GM12878 (cell line): ENCODE measurements around the gene BMP2K.

Source experiments
- BRCA1 ChIP-seq: IDR thresholded peaks from 2 replicates; pipeline ENCODE4 v1.6.1; 2011; ENCODE audit warnings: low read depth, low read length, improper control_type of control experiment
- CBX3 ChIP-seq: fragments of 200-600 bp; sonication (generic); IDR thresholded peaks from 2 replicates; pipeline ENCODE4 v1.6.1; 2016; ENCODE audit warnings: low read depth, borderline replicate concordance
- CTCF ChIP-seq, 3 experiments: IDR thresholded peaks in 2 of 3; conservative IDR thresholded peaks in 1 of 3; 2 replicates each; pipeline ENCODE4 v1.5.1; 2011; ENCODE audit warnings: low read depth in 3 of 3, low read length in 3 of 3, mild to moderate bottlenecking in 3 of 3, control low read depth in 2 of 3, moderate library complexity in 2 of 3, inconsistent platforms in 1 of 3, mixed read lengths in 1 of 3; ENCODE audit not compliant: control insufficient read depth in 2 of 3, insufficient read depth in 1 of 3; ENCODE audit errors: extremely low read depth in 1 of 3
- EP300 ChIP-seq, 2 experiments: fragments of 150-350 bp in 1 of 2; IDR thresholded peaks; 2 replicates each; pipeline ENCODE4 v1.6.1; 2011 to 2012; ENCODE audit warnings: low read depth in 2 of 2, low read length in 2 of 2, borderline replicate concordance in 1 of 2, improper control_type of control experiment in 1 of 2, inconsistent platforms in 1 of 2; ENCODE audit not compliant: control insufficient read depth in 1 of 2
- ESRRA ChIP-seq: IDR thresholded peaks from 2 replicates; pipeline ENCODE4 v1.6.1; 2012; ENCODE audit warnings: mild to moderate bottlenecking, low read length, improper control_type of control experiment
- EZH2 ChIP-seq: IDR thresholded peaks from 2 replicates; pipeline ENCODE4 v1.6.1; 2012; ENCODE audit warnings: low read depth, mild to moderate bottlenecking, control low read depth, inconsistent platforms, low read length, borderline replicate concordance; ENCODE audit not compliant: control insufficient read depth
- NFXL1 ChIP-seq: fragments of 450-650 bp; IDR thresholded peaks from 2 replicates; pipeline ENCODE4 v1.6.1; 2017; ENCODE audit warnings: antibody characterized with exemption, mild to moderate bottlenecking, borderline replicate concordance
- RAD21 ChIP-seq: IDR thresholded peaks from 2 replicates; pipeline ENCODE4 v1.6.1; 2011; ENCODE audit warnings: mild to moderate bottlenecking, low read depth, low read length, moderate library complexity; ENCODE audit not compliant: insufficient read depth
- ZNF384 ChIP-seq: IDR thresholded peaks from 2 replicates; pipeline ENCODE4 v1.6.1; 2012; ENCODE audit warnings: low read depth, mild to moderate bottlenecking, low read length, improper control_type of control experiment, borderline replicate concordance

DNA sequence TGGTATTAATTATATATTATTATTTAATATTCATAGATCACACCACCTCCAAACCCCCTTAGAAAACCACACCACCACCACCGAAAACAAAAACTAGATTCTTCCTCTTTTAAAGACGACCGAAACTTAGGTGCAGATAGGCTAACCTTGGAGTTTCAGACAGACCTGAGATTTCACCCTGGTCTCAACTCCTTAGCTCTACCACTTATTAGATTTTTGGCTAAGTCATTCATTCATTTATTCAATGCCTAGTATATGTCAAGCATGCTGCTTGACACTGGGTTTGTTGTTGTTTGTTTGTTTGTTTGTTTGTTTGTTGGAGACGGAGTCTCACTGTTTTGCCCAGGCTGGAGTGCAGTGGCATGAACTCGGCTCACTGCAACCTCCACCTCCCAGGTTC, 9.5 kb upstream of the BMP2K start:
- no peak for TF ChIP-seq ZNF384
- TF ChIP-seq EZH2, result no peak
- no peak for TF ChIP-seq ESRRA
- no peak for TF ChIP-seq EP300 (IDR thresholded peaks at IDR 0.05; ENCODE audit: borderline replicate concordance in 1 of 2, control insufficient read depth in 1 of 2, low read depth in 2 of 2, low read length in 2 of 2)
- TF ChIP-seq RAD21, result no peak
- no peak for TF ChIP-seq NFXL1
- TF ChIP-seq BRCA1, result no peak
- no peak for TF ChIP-seq CTCF (IDR thresholded peaks at IDR 0.05 in 2 of 3, conservative IDR thresholded peaks at IDR 0.05 in 1 of 3; ENCODE audit: control insufficient read depth in 2 of 3, extremely low read depth in 1 of 3, insufficient read depth in 1 of 3, low read depth in 3 of 3, low read length in 3 of 3)
- no peak for TF ChIP-seq CBX3
